Activated CD8-positive, alpha-beta T cell treated with anti-CD3 and anti-CD28 coated beads for 36 hours (primary cell): ENCODE measurements around the gene C1orf56. TPM values are rescaled to one million over a fixed set of nuclear protein-coding genes. Genes with fewer than 3 reads are reported as not detected.

Experiments
- ATAC-seq: fragments of 200-7000 bp; cut with Tn5 transposase; one replicate; pipeline ENCODE4 v1.10.0; 2021; ENCODE audit warnings: mild to moderate bottlenecking, moderate library complexity
- CTCF ChIA-PET: fragments of 350-600 bp; sonication (Branson Sonifier 250); formaldehyde crosslinking; loops from one replicate; lab custom pipeline; 2021; ENCODE audit warnings: antibody characterized with exemption; lab: Charles Lee
- POLR2A ChIA-PET: fragments of 350-600 bp; sonication (Branson Sonifier 250); formaldehyde crosslinking; loops from one replicate; lab custom pipeline; 2021; ENCODE audit warnings: antibody characterized with exemption; lab: Charles Lee
- DNase-seq: peaks from one replicate; pipeline ENCODE4 v3.0.0-alpha.2; 2020
- H3K27ac Mint-ChIP-seq: one replicate; pipeline ENCODE4 v1.8.0; 2021; ENCODE audit warnings: mild to moderate bottlenecking, mixed read lengths
- H3K27me3 Mint-ChIP-seq: one replicate; pipeline ENCODE4 v1.8.0; 2021; ENCODE audit warnings: mixed read lengths
- H3K36me3 Mint-ChIP-seq: one replicate; pipeline ENCODE4 v1.8.0; 2021; ENCODE audit warnings: low read depth, mixed read lengths
- H3K4me1 Mint-ChIP-seq: one replicate; pipeline ENCODE4 v1.8.0; 2021; ENCODE audit warnings: low read depth, mixed read lengths
- H3K4me3 Mint-ChIP-seq: one replicate; pipeline ENCODE4 v1.8.0; 2021; ENCODE audit warnings: mild to moderate bottlenecking, moderate library complexity, mixed read lengths
- H3K9me3 Mint-ChIP-seq: one replicate; pipeline ENCODE4 v1.8.0; 2021; ENCODE audit warnings: mixed read lengths
- intact Hi-C: fragments of 100-400 bp; cut with micrococcal nuclease; formaldehyde crosslinking; loops from one replicate; pipeline ENCODE4 v1.10.0; 2022
- total RNA-seq, 2 experiments: library from RNA; stranded (reverse); gene quantifications; one replicate each; pipeline ENCODE4 v1.2.3, GENCODE V29; 2021
- TF ChIP-seq, protein P1 (sequence below): fragments of 200-600 bp; IDR thresholded peaks from one replicate; pipeline ENCODE4 v1.8.0; 2022; ENCODE audit warnings: antibody characterized with exemption, mild to moderate bottlenecking

Gene C1orf56
- total RNA-seq, 2 experiments from 2014 or later: 1.4 to 1.9 TPM

DNA sequence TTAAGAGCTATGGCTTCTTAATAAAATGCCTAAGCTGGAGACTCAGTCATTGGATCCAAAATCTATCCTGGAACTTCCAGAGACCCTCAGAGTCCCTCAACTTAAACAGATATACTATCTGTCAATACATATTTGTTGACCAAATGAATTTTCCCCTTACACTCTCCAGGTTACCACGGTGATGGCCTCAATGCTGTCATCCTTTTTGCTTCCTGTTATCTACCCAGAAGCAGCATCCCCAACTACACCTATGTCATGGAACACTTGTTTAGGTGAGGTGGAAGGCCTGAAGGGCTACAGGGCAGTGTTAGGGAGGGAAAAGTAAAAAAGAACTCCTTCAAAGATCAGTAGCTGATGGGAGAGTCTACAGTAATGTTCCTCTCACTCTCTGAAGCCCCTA lies 4.4 kb upstream of the C1orf56 start:
- DNase-seq (peak; percentile 56), ATAC-seq (no peak)
- intact Hi-C loops: no loop called here
- no peaks in the 10 kb centered on the region for H3K36me3 Mint-ChIP-seq
- TF ChIP-seq, protein P1, sequence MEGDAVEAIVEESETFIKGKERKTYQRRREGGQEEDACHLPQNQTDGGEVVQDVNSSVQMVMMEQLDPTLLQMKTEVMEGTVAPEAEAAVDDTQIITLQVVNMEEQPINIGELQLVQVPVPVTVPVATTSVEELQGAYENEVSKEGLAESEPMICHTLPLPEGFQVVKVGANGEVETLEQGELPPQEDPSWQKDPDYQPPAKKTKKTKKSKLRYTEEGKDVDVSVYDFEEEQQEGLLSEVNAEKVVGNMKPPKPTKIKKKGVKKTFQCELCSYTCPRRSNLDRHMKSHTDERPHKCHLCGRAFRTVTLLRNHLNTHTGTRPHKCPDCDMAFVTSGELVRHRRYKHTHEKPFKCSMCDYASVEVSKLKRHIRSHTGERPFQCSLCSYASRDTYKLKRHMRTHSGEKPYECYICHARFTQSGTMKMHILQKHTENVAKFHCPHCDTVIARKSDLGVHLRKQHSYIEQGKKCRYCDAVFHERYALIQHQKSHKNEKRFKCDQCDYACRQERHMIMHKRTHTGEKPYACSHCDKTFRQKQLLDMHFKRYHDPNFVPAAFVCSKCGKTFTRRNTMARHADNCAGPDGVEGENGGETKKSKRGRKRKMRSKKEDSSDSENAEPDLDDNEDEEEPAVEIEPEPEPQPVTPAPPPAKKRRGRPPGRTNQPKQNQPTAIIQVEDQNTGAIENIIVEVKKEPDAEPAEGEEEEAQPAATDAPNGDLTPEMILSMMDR: no peak
- CTCF ChIA-PET: interaction anchor here (0.6 to 6.5 kb wide), 5 partner anchors 8 to 63 kb away, joined by 3 to 56 read pairs (median 3); partner anchors contain the start of gene MINDY1
- no peak overlapping the region for H3K4me3 Mint-ChIP-seq
- no peak overlapping the region for H3K27ac Mint-ChIP-seq
- peaks cover 24% of the 10 kb centered on the region for H3K4me1 Mint-ChIP-seq
- H3K27me3 Mint-ChIP-seq: no peaks in the 10 kb centered on the region
- POLR2A ChIA-PET: interaction anchor here (0.6 to 1.4 kb wide), 8 partner anchors 10 to 194 kb away, joined by 3 to 4 read pairs (median 3); partner anchors contain the start of gene CDC42SE1
- H3K9me3 Mint-ChIP-seq: no peaks in the 10 kb centered on the region

DNA sequence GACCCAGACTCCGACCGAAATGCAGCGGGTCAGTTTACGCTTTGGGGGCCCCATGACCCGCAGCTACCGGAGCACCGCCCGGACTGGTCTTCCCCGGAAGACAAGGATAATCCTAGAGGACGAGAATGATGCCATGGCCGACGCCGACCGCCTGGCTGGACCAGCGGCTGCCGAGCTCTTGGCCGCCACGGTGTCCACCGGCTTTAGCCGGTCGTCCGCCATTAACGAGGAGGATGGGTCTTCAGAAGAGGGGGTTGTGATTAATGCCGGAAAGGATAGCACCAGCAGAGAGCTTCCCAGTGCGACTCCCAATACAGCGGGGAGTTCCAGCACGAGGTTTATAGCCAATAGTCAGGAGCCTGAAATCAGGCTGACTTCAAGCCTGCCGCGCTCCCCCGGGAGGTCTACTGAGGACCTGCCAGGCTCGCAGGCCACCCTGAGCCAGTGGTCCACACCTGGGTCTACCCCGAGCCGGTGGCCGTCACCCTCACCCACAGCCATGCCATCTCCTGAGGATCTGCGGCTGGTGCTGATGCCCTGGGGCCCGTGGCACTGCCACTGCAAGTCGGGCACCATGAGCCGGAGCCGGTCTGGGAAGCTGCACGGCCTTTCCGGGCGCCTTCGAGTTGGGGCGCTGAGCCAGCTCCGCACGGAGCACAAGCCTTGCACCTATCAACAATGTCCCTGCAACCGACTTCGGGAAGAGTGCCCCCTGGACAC lies 534 bp downstream of the C1orf56 start:
- peak; percentile 78 for DNase-seq
- TF ChIP-seq, protein P1: peak; percentile 64
- peak overlapping the region; percentile 83 for H3K4me3 Mint-ChIP-seq
- peak overlapping the region; percentile 82 for H3K27ac Mint-ChIP-seq
- H3K36me3 Mint-ChIP-seq: peaks cover 28% of the 10 kb centered on the region
- ATAC-seq: peak; percentile 85
- intact Hi-C loops: no loop called here
- H3K27me3 Mint-ChIP-seq: no peaks in the 10 kb centered on the region
- POLR2A ChIA-PET: interaction anchor here (0.6 to 4.0 kb wide), 9 partner anchors 10 to 233 kb away, joined by 3 to 22 read pairs (median 4); partner anchors contain the start of genes CDC42SE1, MLLT11, TNFAIP8L2 and ZNF687
- CTCF ChIA-PET: interaction anchor here (0.8 to 6.5 kb wide), 15 partner anchors 9 to 111 kb away, joined by 3 to 56 read pairs (median 4); partner anchors contain the start of genes BNIPL, CDC42SE1, MLLT11 and TNFAIP8L2
- H3K9me3 Mint-ChIP-seq: no peaks in the 10 kb centered on the region
- H3K4me1 Mint-ChIP-seq: peaks cover 51% of the 10 kb centered on the region

DNA sequence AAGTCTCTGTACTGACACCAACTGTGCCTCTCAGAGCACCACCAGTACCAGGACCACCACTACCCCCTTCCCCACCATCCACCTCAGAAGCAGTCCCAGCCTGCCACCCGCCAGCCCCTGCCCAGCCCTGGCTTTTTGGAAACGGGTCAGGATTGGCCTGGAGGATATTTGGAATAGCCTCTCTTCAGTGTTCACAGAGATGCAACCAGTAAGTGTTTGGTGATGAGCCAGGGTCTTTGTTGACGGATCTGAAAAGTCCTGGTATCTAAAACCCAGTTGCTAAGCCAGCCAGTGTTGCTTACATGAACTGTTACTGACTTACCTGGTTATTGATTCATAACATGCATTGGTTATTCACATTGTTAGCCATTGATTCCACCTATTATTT lies 1.1 kb downstream of the C1orf56 start:
- Mint-ChIP-seq H3K4me3 (peak overlapping the region; percentile 83), H3K36me3 (peaks cover 32% of the 10 kb centered on the region), H3K9me3 (no peaks in the 10 kb centered on the region), H3K4me1 (peaks cover 50% of the 10 kb centered on the region), H3K27me3 (no peaks in the 10 kb centered on the region), H3K27ac (peak overlapping the region; percentile 82)
- intact Hi-C loops: no loop called here
- TF ChIP-seq, protein P1: peak; percentile 13
- CTCF ChIA-PET: interaction anchor here (0.8 to 6.5 kb wide), 8 partner anchors 9 to 110 kb away, joined by 3 to 56 read pairs (median 4); partner anchors contain the start of genes CDC42SE1, MLLT11 and TNFAIP8L2
- DNase-seq (no peak), ATAC-seq (no peak)
- POLR2A ChIA-PET: interaction anchor here (1.0 to 4.0 kb wide), 4 partner anchors 10 to 108 kb away, joined by 3 to 22 read pairs (median 4); partner anchors contain the start of genes CDC42SE1 and TNFAIP8L2

DNA sequence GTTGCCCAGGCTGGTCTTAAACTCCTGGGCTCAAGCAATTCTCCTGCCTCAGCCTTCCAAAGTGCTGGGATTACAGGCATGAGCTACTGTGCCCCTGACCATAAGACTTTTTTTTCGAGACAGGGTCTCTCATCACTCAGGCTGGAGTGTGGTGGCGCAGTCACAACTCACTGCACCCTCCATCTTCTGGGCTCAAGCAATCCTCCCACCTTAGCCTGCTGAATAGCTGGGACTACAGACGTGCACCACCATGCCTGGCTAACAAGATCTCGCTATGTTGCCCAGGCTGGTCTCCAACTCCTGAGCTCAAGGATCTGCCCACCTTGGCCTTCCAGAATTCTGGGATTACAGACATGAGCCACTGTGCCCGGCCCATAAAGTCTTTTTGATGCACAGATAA lies 1.9 kb downstream of the C1orf56 start:
- Mint-ChIP-seq H3K27ac (peak overlapping the region; percentile 15), H3K9me3 (no peaks in the 10 kb centered on the region), H3K36me3 (peaks cover 41% of the 10 kb centered on the region), H3K27me3 (no peaks in the 10 kb centered on the region), H3K4me1 (peaks cover 53% of the 10 kb centered on the region), H3K4me3 (peak overlapping the region; percentile 15)
- ChIA-PET POLR2A (interaction anchor here (0.7 to 4.0 kb wide), 4 partner anchors 9 to 203 kb away, joined by 3 to 22 read pairs (median 4); partner anchors contain the start of gene CDC42SE1), CTCF (interaction anchor here (1.2 to 2.2 kb wide), 4 partner anchors 9 to 107 kb away, joined by 4 to 13 read pairs (median 8); partner anchors contain the start of genes CDC42SE1 and TNFAIP8L2)
- no peak for DNase-seq
- TF ChIP-seq, protein P1: no peak
- intact Hi-C loops: no loop called here
- no peak for ATAC-seq
